ENCODE measurements around the gene SPOCD1. TPM values are rescaled to one million over a fixed set of nuclear protein-coding genes. Genes with fewer than 3 reads are reported as not detected.

SPOCD1 gene
- total RNA-seq, 4 donors from 2014 or later: 0.48 to 0.80 TPM; not detected in 2

GRCh38 chr1:31799895-31800673, 15.7 kb downstream of the SPOCD1 start:
- Histone ChIP-seq H3K4me3 (no peak overlapping the region), H3K27me3 (peaks cover 7% of the 10 kb centered on the region), H3K4me1 (no peaks in the 10 kb centered on the region), H3K27ac (no peak overlapping the region), H3K9me3 (no peaks in the 10 kb centered on the region), H3K36me3 (no peaks in the 10 kb centered on the region)
- in situ Hi-C loops (cut with MboI; ENCODE audit: low pct_ligation_motif_present in 1 of 4, low pct_unique_long_range_greater_than_20kb in 1 of 4, low sequenced_read_pairs in 3 of 4): loop anchor here in 1 of 4 donors (25.0 kb wide), 1 partner anchor 138 kb away; no protein-coding TSS in a partner anchor
- 88% methylated on average over 15 of the region's 16 CpGs; no CpG with 5 or more reads in 1 of the 2 donors for WGBS, 2 donors (ENCODE audit: low coverage in 1 of 2)
- intact Hi-C loops (cut with DNase I; ENCODE audit: low total_unique reads): no loop called here
- no peak for DNase-seq
- TF ChIP-seq CTCF (IDR thresholded peaks at IDR 0.05) (no peak), POLR2AphosphoS5 (IDR thresholded peaks at IDR 0.05) (no peak), POLR2A (IDR thresholded peaks at IDR 0.05) (no peak), EP300 (IDR thresholded peaks at IDR 0.05; ENCODE audit: low read depth) (no peak)

GRCh38 chr1:31799196-31799894, 16.5 kb downstream of the SPOCD1 start:
- no peaks in the 10 kb centered on the region for H3K9me3 ChIP-seq
- H3K4me3 ChIP-seq: no peak overlapping the region
- TF ChIP-seq POLR2AphosphoS5 (IDR thresholded peaks at IDR 0.05) (no peak), POLR2A (IDR thresholded peaks at IDR 0.05) (no peak), CTCF (IDR thresholded peaks at IDR 0.05) (no peak), EP300 (IDR thresholded peaks at IDR 0.05; ENCODE audit: low read depth) (no peak)
- in situ Hi-C loops (cut with MboI; ENCODE audit: low pct_ligation_motif_present in 1 of 4, low pct_unique_long_range_greater_than_20kb in 1 of 4, low sequenced_read_pairs in 3 of 4): loop anchor here in 1 of 4 donors (25.0 kb wide), 1 partner anchor 137 kb away; no protein-coding TSS in a partner anchor
- no peak overlapping the region for H3K27ac ChIP-seq
- no peaks in the 10 kb centered on the region for H3K36me3 ChIP-seq
- H3K27me3 ChIP-seq: peaks cover 7% of the 10 kb centered on the region
- DNase-seq: peak; percentile 5
- intact Hi-C loops (cut with DNase I; ENCODE audit: low total_unique reads): no loop called here
- WGBS, 2 donors (ENCODE audit: low coverage in 1 of 2): 85% methylated on average over 9 of the region's 9 CpGs; no CpG with 5 or more reads in 1 of the 2 donors
- no peaks in the 10 kb centered on the region for H3K4me1 ChIP-seq

- in situ Hi-C loops (cut with MboI; ENCODE audit: low pct_ligation_motif_present in 1 of 4, low pct_unique_long_range_greater_than_20kb in 1 of 4, low sequenced_read_pairs in 3 of 4): loop anchor here in 1 of 4 donors (25.0 kb wide), 1 partner anchor 136 kb away; no protein-coding TSS in a partner anchor
- TF ChIP-seq POLR2A (IDR thresholded peaks at IDR 0.05): no peak
- intact Hi-C loops (cut with DNase I; ENCODE audit: low total_unique reads): no loop called here
- Histone ChIP-seq H3K9me3 (no peaks in the 10 kb centered on the region), H3K4me3 (no peak overlapping the region), H3K27me3 (peaks cover 7% of the 10 kb centered on the region), H3K4me1 (no peaks in the 10 kb centered on the region), H3K27ac (no peak overlapping the region), H3K36me3 (no peaks in the 10 kb centered on the region)
- WGBS, 2 donors (ENCODE audit: low coverage in 1 of 2): 56 to 80% methylated on average over 4 to 17 of the region's 17 CpGs
- peak; percentile 5 for DNase-seq
Measured at GRCh38 chr1:31798433-31799195, 17.2 kb downstream of the SPOCD1 start.

- intact Hi-C loops (cut with DNase I; ENCODE audit: low total_unique reads): no loop called here
- DNase-seq: peak; percentile 3
- no peak for TF ChIP-seq EP300 (IDR thresholded peaks at IDR 0.05; ENCODE audit: low read depth)
- TF ChIP-seq POLR2A (IDR thresholded peaks at IDR 0.05): no peak
- no peak for TF ChIP-seq CTCF (IDR thresholded peaks at IDR 0.05)
- TF ChIP-seq POLR2AphosphoS5 (IDR thresholded peaks at IDR 0.05): no peak
- peaks cover 7% of the 10 kb centered on the region for H3K27me3 ChIP-seq
- 79% methylated on average over 8 of the region's 8 CpGs; no CpG with 5 or more reads in 1 of the 2 donors for WGBS, 2 donors (ENCODE audit: low coverage in 1 of 2)
- no peaks in the 10 kb centered on the region for H3K36me3 ChIP-seq
- H3K27ac ChIP-seq: no peak overlapping the region
- in situ Hi-C loops (cut with MboI; ENCODE audit: low pct_ligation_motif_present in 1 of 4, low pct_unique_long_range_greater_than_20kb in 1 of 4, low sequenced_read_pairs in 3 of 4): loop anchor here in 1 of 4 donors (25.0 kb wide), 1 partner anchor 136 kb away; no protein-coding TSS in a partner anchor
- H3K4me3 ChIP-seq: no peak overlapping the region
- H3K9me3 ChIP-seq: no peaks in the 10 kb centered on the region
- H3K4me1 ChIP-seq: no peaks in the 10 kb centered on the region
Measured at GRCh38 chr1:31798086-31798432, 17.8 kb downstream of the SPOCD1 start.

Data from transverse colon (tissue), 4 donors.